ENCODE results near the gene CALML3.

DNA sequence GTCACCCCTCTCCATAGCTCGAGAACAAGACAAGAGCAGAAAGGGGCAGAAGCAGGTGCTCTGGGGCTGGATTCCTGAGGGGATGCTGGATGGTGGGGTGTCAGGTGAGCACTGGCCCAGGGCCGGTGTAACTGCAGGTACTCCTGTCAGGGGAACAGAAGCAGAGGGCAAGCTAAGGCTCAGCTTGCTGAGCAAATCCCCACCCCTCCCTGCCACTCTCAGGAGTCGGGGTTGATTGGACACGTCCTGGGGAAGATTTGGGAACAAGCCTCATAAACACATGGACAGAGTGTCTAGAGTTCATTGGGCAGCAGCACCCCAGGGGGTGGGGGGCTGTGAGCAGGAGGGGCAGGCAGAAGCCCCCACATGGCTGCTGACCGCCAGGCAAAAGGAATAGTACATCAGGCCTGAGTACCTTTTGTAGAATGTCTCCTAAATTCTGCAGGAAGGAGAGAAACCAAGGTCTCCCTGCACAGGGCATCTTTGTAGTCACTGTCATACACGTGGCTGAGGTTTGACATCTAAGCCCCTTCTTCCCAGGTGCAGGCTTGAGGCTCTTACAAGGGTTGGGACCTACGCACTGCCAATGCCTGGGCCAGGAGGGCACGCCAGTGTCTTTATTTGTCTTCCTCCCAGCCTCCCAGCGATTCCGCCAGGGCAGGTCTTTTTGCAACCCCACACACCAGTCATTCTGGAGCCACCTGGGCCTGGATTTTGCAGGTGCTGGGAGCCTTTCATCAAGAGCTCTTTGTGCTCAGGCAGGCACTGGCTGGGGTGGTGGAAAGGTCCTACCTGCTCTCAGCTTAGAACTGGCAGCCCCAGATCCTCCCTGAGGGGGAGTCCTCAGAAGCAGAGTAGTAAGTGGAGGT lies 2.8 kb downstream of the CALML3 start:
- TF ChIP-seq TAF1 (IDR thresholded peaks at IDR 0.05; ENCODE audit: low read depth) (no peak), MAX (IDR thresholded peaks at IDR 0.05) (no peak), EGR1 (IDR thresholded peaks at IDR 0.05) (no peak), CREB1 (IDR thresholded peaks at IDR 0.05; ENCODE audit: low read depth) (no peak), YY1 (IDR thresholded peaks at IDR 0.05; ENCODE audit: low read depth) (no peak), TCF12 (IDR thresholded peaks at IDR 0.05; ENCODE audit: low read depth) (no peak), TEAD4 (IDR thresholded peaks at IDR 0.05) (no peak), ZBTB7A (IDR thresholded peaks at IDR 0.05; ENCODE audit: low read depth) (no peak), EP300 (IDR thresholded peaks at IDR 0.05; ENCODE audit: borderline replicate concordance) (no peak), RAD21 (IDR thresholded peaks at IDR 0.05; ENCODE audit: low read depth) (no peak), NFIC (IDR thresholded peaks at IDR 0.05) (no peak), CEBPB (IDR thresholded peaks at IDR 0.05) (no peak)
- TF ChIP-seq, protein P1, sequence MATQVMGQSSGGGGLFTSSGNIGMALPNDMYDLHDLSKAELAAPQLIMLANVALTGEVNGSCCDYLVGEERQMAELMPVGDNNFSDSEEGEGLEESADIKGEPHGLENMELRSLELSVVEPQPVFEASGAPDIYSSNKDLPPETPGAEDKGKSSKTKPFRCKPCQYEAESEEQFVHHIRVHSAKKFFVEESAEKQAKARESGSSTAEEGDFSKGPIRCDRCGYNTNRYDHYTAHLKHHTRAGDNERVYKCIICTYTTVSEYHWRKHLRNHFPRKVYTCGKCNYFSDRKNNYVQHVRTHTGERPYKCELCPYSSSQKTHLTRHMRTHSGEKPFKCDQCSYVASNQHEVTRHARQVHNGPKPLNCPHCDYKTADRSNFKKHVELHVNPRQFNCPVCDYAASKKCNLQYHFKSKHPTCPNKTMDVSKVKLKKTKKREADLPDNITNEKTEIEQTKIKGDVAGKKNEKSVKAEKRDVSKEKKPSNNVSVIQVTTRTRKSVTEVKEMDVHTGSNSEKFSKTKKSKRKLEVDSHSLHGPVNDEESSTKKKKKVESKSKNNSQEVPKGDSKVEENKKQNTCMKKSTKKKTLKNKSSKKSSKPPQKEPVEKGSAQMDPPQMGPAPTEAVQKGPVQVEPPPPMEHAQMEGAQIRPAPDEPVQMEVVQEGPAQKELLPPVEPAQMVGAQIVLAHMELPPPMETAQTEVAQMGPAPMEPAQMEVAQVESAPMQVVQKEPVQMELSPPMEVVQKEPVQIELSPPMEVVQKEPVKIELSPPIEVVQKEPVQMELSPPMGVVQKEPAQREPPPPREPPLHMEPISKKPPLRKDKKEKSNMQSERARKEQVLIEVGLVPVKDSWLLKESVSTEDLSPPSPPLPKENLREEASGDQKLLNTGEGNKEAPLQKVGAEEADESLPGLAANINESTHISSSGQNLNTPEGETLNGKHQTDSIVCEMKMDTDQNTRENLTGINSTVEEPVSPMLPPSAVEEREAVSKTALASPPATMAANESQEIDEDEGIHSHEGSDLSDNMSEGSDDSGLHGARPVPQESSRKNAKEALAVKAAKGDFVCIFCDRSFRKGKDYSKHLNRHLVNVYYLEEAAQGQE (IDR thresholded peaks at IDR 0.05; ENCODE audit: low read depth), result no peak
- TF ChIP-seq, protein P2, sequence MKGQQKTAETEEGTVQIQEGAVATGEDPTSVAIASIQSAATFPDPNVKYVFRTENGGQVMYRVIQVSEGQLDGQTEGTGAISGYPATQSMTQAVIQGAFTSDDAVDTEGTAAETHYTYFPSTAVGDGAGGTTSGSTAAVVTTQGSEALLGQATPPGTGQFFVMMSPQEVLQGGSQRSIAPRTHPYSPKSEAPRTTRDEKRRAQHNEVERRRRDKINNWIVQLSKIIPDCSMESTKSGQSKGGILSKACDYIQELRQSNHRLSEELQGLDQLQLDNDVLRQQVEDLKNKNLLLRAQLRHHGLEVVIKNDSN (IDR thresholded peaks at IDR 0.05), result no peak

Data from Ishikawa (cell line).